ENCODE measurements around the gene CNR2.
A peak's percentile ranks its signal among the peaks of the same experiment; 100 is the strongest.
"Not testable (repeated sequence)": the region's sequence is repeated elsewhere in the genome, so short reads cannot be mapped to it uniquely, and the experiment has no call there.

The CNR2 gene

GRCh38 chr1:23834156-23834555 is 79.0 kb downstream of the CNR2 start:
- not testable (repeated sequence) for DNase-seq (ENCODE audit: low read depth)

- no peak for DNase-seq (ENCODE audit: low read depth)
Observed at GRCh38 chr1:23827717-23828116, 85.4 kb downstream of the CNR2 start.

DNA sequence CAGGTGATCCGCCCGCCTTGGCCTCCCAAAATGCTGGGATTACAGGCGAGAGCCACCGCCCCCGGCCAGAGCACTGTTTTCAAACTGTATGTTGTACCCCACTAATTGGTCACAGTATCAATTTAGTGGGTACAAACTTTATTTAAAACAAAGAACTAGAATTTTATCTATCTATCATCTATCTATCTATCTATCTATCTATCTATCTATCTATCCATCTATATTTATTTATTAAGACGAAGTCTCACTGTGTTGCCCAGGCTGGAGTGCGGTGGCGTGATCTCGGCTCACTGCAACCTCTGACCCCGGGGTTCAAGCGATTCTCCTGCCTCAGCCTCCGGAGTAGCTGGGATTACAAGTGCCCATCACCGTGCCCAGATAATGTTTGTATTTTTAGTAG is 86.6 kb downstream of the CNR2 start:
- not testable (repeated sequence) for DNase-seq (ENCODE audit: low read depth)

DNA sequence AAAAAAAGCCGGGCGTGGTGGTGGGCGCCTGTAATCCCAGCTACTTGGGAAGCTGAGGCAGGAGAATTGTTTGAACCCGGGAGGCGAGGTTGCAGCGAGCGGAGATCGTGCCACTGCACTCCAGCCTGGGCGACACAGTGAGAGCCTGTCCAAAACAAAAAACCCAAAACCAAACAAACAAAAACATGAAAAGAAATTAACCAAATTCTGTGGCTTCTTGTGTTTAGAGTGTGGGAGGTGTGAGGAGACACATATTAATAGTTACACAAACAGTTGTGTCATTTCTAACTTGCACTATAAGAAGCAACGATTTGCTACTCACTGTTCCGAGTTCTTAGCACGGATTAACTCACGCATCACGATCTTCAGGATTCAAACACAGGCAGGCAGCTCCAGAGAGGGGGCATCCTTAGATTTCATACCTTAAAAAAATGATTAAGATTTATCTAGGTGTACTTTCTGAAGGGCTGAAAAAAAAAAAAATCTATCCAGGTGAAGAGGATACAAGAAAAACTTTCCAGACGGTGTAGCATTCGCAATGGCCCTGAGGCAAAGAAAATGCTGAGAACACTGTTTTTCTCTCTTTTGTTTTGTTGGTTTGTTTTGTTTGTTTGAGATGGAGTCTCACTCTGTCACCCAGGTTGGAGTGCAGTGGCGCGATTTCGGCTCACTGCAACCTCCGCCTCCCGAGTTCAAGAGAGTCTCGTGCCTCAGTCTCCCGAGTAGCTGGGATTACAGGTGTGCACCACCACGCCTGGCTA is 87.2 kb downstream of the CNR2 start:
- no peak for DNase-seq (ENCODE audit: low read depth)

DNA sequence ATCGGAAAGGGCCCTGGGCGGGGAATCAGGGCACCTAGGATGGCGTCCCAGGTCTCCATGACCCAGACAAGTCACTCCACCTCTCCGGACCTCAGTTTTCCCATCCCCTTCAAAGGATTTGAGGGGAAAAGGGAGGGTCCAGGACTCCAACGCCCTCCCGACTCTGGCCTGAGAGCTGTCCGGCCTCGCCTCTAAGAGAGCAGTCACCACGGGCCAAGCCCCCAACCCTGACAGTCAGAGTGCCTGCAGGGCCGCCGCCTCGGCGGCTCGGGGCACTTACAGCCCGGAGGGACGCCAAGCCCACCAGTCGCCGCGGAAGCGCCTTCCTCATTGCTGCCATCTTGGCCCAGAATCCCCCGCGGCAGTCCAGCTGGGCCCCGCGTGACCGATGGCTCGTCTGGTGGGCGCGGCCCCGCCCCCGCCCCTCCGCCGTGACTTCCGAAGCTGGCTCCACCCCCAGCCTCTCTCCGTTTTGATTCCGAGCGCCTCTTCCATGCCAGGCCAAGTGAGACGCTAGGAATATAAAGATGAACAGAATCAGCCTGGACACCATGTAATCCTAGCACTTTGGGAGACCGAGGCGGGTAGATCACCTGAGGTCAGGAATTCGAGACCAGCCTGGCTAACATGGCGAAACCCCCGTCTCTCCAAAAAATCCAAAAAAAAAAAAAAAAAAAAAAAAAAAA is 87.9 kb downstream of the CNR2 start, which contains the start of gene HMGCL:
Gene HMGCL, minus strand, starts transcription at position 354 of the 686 bp plus-strand sequence. Its CDS starts 14 bp downstream, at position 340.
- DNase-seq (ENCODE audit: low read depth): peak; percentile 70

- DNase-seq (ENCODE audit: low read depth): no peak
Observed at GRCh38 chr1:23824711-23825075, 88.5 kb downstream of the CNR2 start.

GRCh38 chr1:23823767-23824166 is 89.4 kb downstream of the CNR2 start:
- no peak for DNase-seq (ENCODE audit: low read depth)

All from stimulated activated CD8-positive, alpha-beta memory T cell treated with anti-CD3 and anti-CD28 coated beads, Interleukin-7, amount 100 ng/mL, for 24 hours (primary cell).